Endothelial cell of umbilical vein (primary cell): ENCODE results near the gene SNAI3. TPM values are rescaled to one million over a fixed set of nuclear protein-coding genes. Genes with fewer than 3 reads are reported as not detected.

Source experiments
- BruUV-seq: library from RNA; stranded (reverse); fragments of 400-500 nt; replicated peaks from 2 replicates; lab custom pipeline; 2021; lab: Mats Ljungman, UMichigan
- CTCF ChIA-PET: fragments of 300-600, 350-600 bp; sonication (Branson Sonifier 250); formaldehyde crosslinking; loops from one replicate; lab custom pipeline; 2021; ENCODE audit warnings: antibody characterized with exemption, inconsistent platforms; lab: Charles Lee
- POLR2A ChIA-PET: fragments of 300-600, 350-600 bp; sonication (Branson Sonifier 250); formaldehyde crosslinking; loops from one replicate; lab custom pipeline; 2021; ENCODE audit warnings: antibody characterized with exemption, inconsistent platforms; lab: Charles Lee
- DNase-seq: peaks from one replicate; pipeline ENCODE4 v3.0.0-alpha.2; 2011; ENCODE audit warnings: low read depth, low spot score
- FAIRE-seq: peaks from 2 replicates; lab custom pipeline; 2011; peaks lifted over from hg19 to GRCh38; lab: Jason Lieb, UNC
- H2AFZ ChIP-seq: 2 replicates; pipeline ENCODE4 v1.6.0; 2012; ENCODE audit warnings: low read depth, low read length, control low read depth, inconsistent platforms
- H3K27ac ChIP-seq: 2 replicates; pipeline ENCODE4 v1.5.1; 2011; ENCODE audit warnings: low read depth, mild to moderate bottlenecking, control low read depth, low read length, moderate library complexity; ENCODE audit not compliant: insufficient read depth
- H3K27me3 ChIP-seq, 2 experiments: 2 replicates each; pipeline versions ENCODE4 v1.6.0 to v1.6.1; 2011; ENCODE audit warnings: low read length in 2 of 2, mixed read lengths in 1 of 2; ENCODE audit not compliant: control insufficient read depth in 2 of 2, insufficient read depth in 2 of 2
- H3K36me3 ChIP-seq, 2 experiments: 2 replicates in 1 of 2; 3 replicates in 1 of 2; pipeline ENCODE4 v1.5.1; 2011; ENCODE audit warnings: low read length in 2 of 2, mild to moderate bottlenecking in 1 of 2, moderate library complexity in 1 of 2; ENCODE audit not compliant: control insufficient read depth in 2 of 2, insufficient read depth in 2 of 2; ENCODE audit errors: extremely low read depth in 1 of 2
- H3K4me1 ChIP-seq: 3 replicates; pipeline ENCODE4 v1.5.1; 2011; ENCODE audit warnings: mild to moderate bottlenecking, low read length; ENCODE audit not compliant: control insufficient read depth, insufficient read depth; ENCODE audit errors: extremely low read depth
- H3K4me2 ChIP-seq: 2 replicates; pipeline ENCODE4 v1.6.1; 2011; ENCODE audit warnings: low read length, control low read depth, mixed read lengths; ENCODE audit not compliant: insufficient read depth
- H3K4me3 ChIP-seq, 3 experiments: fragments of 200-600 bp in 1 of 3; sonication (generic), shearing (Covaris generic) in 1 of 3; replicated peaks in 1 of 3; 2 replicates each; pipeline ENCODE4 v1.5.1; 2011 to 2016; ENCODE audit warnings: control low read depth in 3 of 3, low read length in 3 of 3, mild to moderate bottlenecking in 2 of 3, inconsistent platforms in 1 of 3, low read depth in 1 of 3, moderate library complexity in 1 of 3; ENCODE audit not compliant: insufficient read depth in 1 of 3
- H3K79me2 ChIP-seq: 2 replicates; pipeline ENCODE4 v1.6.0; 2012; ENCODE audit warnings: low read length, inconsistent platforms; ENCODE audit not compliant: control insufficient read depth, insufficient read depth
- H3K9ac ChIP-seq: replicated peaks from 2 replicates; pipeline ENCODE3; 2011; ENCODE audit warnings: low read length, control low read depth; ENCODE audit not compliant: insufficient read depth; ENCODE audit errors: extremely low read depth
- H3K9me1 ChIP-seq: replicated peaks from 3 replicates; pipeline ENCODE4 v1.6.0; 2011; ENCODE audit warnings: mild to moderate bottlenecking, low read length; ENCODE audit not compliant: control insufficient read depth, insufficient read depth; ENCODE audit errors: extremely low read depth
- H3K9me3 ChIP-seq: replicated peaks from 2 replicates; pipeline ENCODE4 v1.5.1; 2012; ENCODE audit warnings: low read length, inconsistent platforms; ENCODE audit not compliant: control insufficient read depth, insufficient read depth
- H4K20me1 ChIP-seq: replicated peaks from 2 replicates; pipeline ENCODE3; 2011; ENCODE audit warnings: mild to moderate bottlenecking, low read length; ENCODE audit not compliant: control insufficient read depth, insufficient read depth; ENCODE audit errors: extremely low read depth
- EZH2 ChIP-seq: IDR thresholded peaks from 2 replicates; pipeline ENCODE4 v1.6.1; 2012; ENCODE audit warnings: borderline replicate concordance, low read depth, mild to moderate bottlenecking, moderate library complexity, low read length, inconsistent platforms; ENCODE audit not compliant: severe bottlenecking
- FOS ChIP-seq: IDR thresholded peaks from 2 replicates; pipeline ENCODE4 v1.6.1; 2011; ENCODE audit warnings: mild to moderate bottlenecking, low read length, moderate library complexity, borderline replicate concordance; ENCODE audit not compliant: insufficient read depth
- GATA2 ChIP-seq: IDR thresholded peaks from 2 replicates; pipeline ENCODE4 v1.7.0; 2011; ENCODE audit warnings: low read depth, mild to moderate bottlenecking, moderate library complexity, mixed read lengths, low read length; ENCODE audit not compliant: insufficient read length, insufficient read depth
- JUN ChIP-seq: IDR thresholded peaks from 2 replicates; pipeline ENCODE4 v1.6.1; 2011; ENCODE audit warnings: borderline replicate concordance, low read depth; ENCODE audit not compliant: insufficient read length, insufficient read depth
- MYC ChIP-seq: IDR thresholded peaks from one replicate; pipeline ENCODE4 v1.6.1; 2011; ENCODE audit warnings: mild to moderate bottlenecking, low read depth, low read length
- POLR2A ChIP-seq: IDR thresholded peaks from 2 replicates; pipeline ENCODE4 v1.6.1; 2012; ENCODE audit warnings: low read depth, mild to moderate bottlenecking, control low read depth, low read length
- POLR2AphosphoS5 ChIP-seq: IDR thresholded peaks from 2 replicates; pipeline ENCODE4 v1.6.1; 2012; ENCODE audit warnings: low read depth, mild to moderate bottlenecking, control low read depth, low read length, moderate library complexity; ENCODE audit not compliant: insufficient read depth
- dilution Hi-C: fragments of 300-500 bp; cut with MboI; formaldehyde crosslinking; loops from one replicate; pipeline ENCODE4 v1.15.0; 2019; ENCODE audit warnings: low sequenced_read_pairs; ENCODE audit not compliant: extremely low pct_ligation_motif_present
- intact Hi-C: fragments of 100-400 bp; cut with micrococcal nuclease; formaldehyde crosslinking; loops from one replicate; pipeline ENCODE4 v1.10.0; 2022
- polyA plus RNA-seq, 4 experiments: library from polyadenylated mRNA; depleted of rRNA in 3 of 4; stranded (reverse) in 3 of 4; unstranded in 1 of 4; fragments of >200 nt; gene quantifications; 2 replicates each; pipeline versions ENCODE4 v1.2.1 to v1.2.3, GENCODE V29; 2011 to 2012; ENCODE audit warnings: missing spikeins in 1 of 4
- total RNA-seq: library from RNA; stranded (reverse); gene quantifications from 2 replicates; pipeline ENCODE4 v1.2.3, GENCODE V29; 2021
- TF ChIP-seq, protein P1 (sequence below): IDR thresholded peaks from 2 replicates; pipeline ENCODE4 v1.6.1; 2011; ENCODE audit not compliant: insufficient read depth, insufficient read length
- TF ChIP-seq, protein P2 (sequence below), 2 donors: IDR thresholded peaks; 1 replicate in 1 of 2; 2 replicates in 1 of 2; pipeline ENCODE4 v1.5.1; 2011; ENCODE audit warnings: low read length in 2 of 2, mild to moderate bottlenecking in 2 of 2, moderate library complexity in 2 of 2, control low read depth in 1 of 2, inconsistent platforms in 1 of 2, low read depth in 1 of 2; ENCODE audit not compliant: insufficient read depth in 1 of 2; ENCODE audit errors: extremely low read depth in 1 of 2

The SNAI3 gene
- total and polyA plus RNA-seq, 2 donors (not counting 3 experiments of a cell fraction or from before 2014, with no cell fraction given): 0.30 to 0.31 TPM

DNA sequence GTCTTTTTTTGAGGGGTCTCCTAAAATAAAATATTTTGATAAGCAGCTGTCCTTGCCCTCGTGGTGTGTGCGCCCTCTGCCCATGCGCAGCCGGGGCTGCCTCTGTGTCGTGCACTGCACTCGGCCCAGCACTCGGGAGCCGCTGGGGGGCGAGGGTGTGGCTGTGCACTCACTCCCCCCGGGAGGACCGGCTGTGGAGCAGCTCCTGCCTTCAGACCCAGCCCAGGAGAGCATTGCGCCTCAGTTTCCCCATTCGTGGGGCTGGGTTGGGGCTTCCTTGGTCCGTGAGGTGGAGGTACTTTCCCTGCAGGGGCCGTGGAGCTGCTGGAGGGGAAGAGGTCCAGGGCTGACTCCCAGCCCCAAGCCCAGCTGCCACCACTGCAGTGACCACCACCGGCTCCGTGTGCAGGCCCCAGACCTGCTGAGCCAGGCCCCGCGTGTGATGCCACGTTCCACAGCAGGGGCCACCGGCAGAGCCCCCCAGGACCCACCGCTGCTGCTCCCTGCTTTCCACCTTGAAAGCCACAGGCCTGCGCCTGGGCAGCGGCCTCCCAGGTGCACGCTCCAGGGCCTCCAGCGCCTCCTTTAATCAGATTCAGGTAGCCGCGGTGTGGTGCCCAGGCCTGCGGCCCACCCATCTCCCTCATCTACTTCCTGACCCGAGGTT is 54.3 kb downstream of the SNAI3 start:
- intact Hi-C loops: no loop called here
- no peaks in the 10 kb centered on the region for H4K20me1 ChIP-seq
- no peaks in the 10 kb centered on the region for H3K27me3 ChIP-seq
- H3K4me3 ChIP-seq: no peak overlapping the region
- no peak overlapping the region for H3K4me2 ChIP-seq
- no peaks in the 10 kb centered on the region for H3K9me1 ChIP-seq
- H3K36me3 ChIP-seq: peaks cover 2 to 16% of the 10 kb centered on the region in 2 experiments
- CTCF ChIA-PET: no interaction called here
- TF ChIP-seq, protein P1, sequence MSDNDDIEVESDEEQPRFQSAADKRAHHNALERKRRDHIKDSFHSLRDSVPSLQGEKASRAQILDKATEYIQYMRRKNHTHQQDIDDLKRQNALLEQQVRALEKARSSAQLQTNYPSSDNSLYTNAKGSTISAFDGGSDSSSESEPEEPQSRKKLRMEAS: no peak
- no peak for TF ChIP-seq POLR2AphosphoS5
- TF ChIP-seq, protein P2, sequence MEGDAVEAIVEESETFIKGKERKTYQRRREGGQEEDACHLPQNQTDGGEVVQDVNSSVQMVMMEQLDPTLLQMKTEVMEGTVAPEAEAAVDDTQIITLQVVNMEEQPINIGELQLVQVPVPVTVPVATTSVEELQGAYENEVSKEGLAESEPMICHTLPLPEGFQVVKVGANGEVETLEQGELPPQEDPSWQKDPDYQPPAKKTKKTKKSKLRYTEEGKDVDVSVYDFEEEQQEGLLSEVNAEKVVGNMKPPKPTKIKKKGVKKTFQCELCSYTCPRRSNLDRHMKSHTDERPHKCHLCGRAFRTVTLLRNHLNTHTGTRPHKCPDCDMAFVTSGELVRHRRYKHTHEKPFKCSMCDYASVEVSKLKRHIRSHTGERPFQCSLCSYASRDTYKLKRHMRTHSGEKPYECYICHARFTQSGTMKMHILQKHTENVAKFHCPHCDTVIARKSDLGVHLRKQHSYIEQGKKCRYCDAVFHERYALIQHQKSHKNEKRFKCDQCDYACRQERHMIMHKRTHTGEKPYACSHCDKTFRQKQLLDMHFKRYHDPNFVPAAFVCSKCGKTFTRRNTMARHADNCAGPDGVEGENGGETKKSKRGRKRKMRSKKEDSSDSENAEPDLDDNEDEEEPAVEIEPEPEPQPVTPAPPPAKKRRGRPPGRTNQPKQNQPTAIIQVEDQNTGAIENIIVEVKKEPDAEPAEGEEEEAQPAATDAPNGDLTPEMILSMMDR (IDR thresholded peaks at IDR 0.05; ENCODE audit: extremely low read depth in 1 of 2, insufficient read depth in 1 of 2, low read depth in 1 of 2, low read length in 2 of 2): no peak
- no peak for TF ChIP-seq POLR2A
- no peak for TF ChIP-seq GATA2
- TF ChIP-seq MYC: no peak
- TF ChIP-seq EZH2: no peak
- TF ChIP-seq FOS: no peak
- TF ChIP-seq JUN: no peak
- H3K9ac ChIP-seq: no peak overlapping the region
- POLR2A ChIA-PET: no interaction called here
- DNase-seq (no peak), FAIRE-seq (no peak)
- peaks cover 8% of the 10 kb centered on the region for H3K4me1 ChIP-seq
- no peak overlapping the region for H3K27ac ChIP-seq
- H2AFZ ChIP-seq: no peak overlapping the region
- H3K79me2 ChIP-seq: no peaks in the 10 kb centered on the region
- no peaks in the 10 kb centered on the region for H3K9me3 ChIP-seq
- no TSS peak for BruUV-seq
- dilution Hi-C loops: no loop called here
